Gastroesophageal sphincter (tissue), 3 donors: Measurements from ENCODE around the gene S1PR5.

Source experiments
- CTCF ChIP-seq, 4 experiments: fragments of 200-600 bp in 2 of 4; fragments of 450-650 bp in 2 of 4; sonication (generic) in 1 of 4; IDR thresholded peaks; one replicate each; pipeline ENCODE4 v1.5.1; 2017 to 2019; ENCODE audit warnings: antibody characterized with exemption in 4 of 4, mild to moderate bottlenecking in 2 of 4, moderate library complexity in 2 of 4
- POLR2AphosphoS5 ChIP-seq: sonication (generic); formaldehyde crosslinking; IDR thresholded peaks from one replicate; pipeline ENCODE4 v1.6.1; 2017; ENCODE audit warnings: antibody characterized with exemption

GRCh38 chr19:10478476-10478875, 38.8 kb downstream of the S1PR5 start:
- TF ChIP-seq CTCF (IDR thresholded peaks at IDR 0.05) = no peak
- no peak for TF ChIP-seq POLR2AphosphoS5
